NT2/D1 (cell line): ENCODE measurements around the gene ANKMY2.
A peak's percentile ranks its signal among the peaks of the same experiment; 100 is the strongest.
"Not testable (repeated sequence)": the region's sequence is repeated elsewhere in the genome, so short reads cannot be mapped to it uniquely, and the experiment has no call there.

Experiments used
- DNase-seq: peaks from one replicate; pipeline ENCODE4 v3.0.0-alpha.2; 2011; ENCODE audit warnings: low read depth, low spot score
- H3K27me3 ChIP-seq: 2 replicates; pipeline ENCODE4 v1.6.0; 2011; ENCODE audit warnings: mild to moderate bottlenecking; ENCODE audit not compliant: insufficient read length, insufficient read depth
- H3K36me3 ChIP-seq: 2 replicates; pipeline ENCODE4 v1.6.1; 2011; ENCODE audit warnings: mild to moderate bottlenecking, low read length, mixed read lengths; ENCODE audit not compliant: insufficient read depth, insufficient read length
- H3K4me1 ChIP-seq: 2 replicates; pipeline ENCODE4 v1.5.1; 2011; ENCODE audit not compliant: insufficient read depth, insufficient read length
- H3K4me3 ChIP-seq: 2 replicates; pipeline ENCODE4 v1.5.1; 2011; ENCODE audit warnings: low read depth; ENCODE audit not compliant: insufficient read length
- H3K9ac ChIP-seq: 2 replicates; pipeline ENCODE4 v1.6.0; 2011; ENCODE audit warnings: low read depth; ENCODE audit not compliant: insufficient read length
- H3K9me3 ChIP-seq: 2 replicates; pipeline ENCODE4 v1.5.1; 2011; ENCODE audit warnings: mild to moderate bottlenecking, low read length; ENCODE audit not compliant: insufficient read depth
- SUZ12 ChIP-seq: IDR thresholded peaks from 2 replicates; pipeline ENCODE4 v1.6.1; 2011; ENCODE audit not compliant: insufficient read length, insufficient read depth; ENCODE audit errors: extremely low read depth
- YY1 ChIP-seq: IDR thresholded peaks from 2 replicates; pipeline ENCODE4 v1.6.1; 2011; ENCODE audit not compliant: insufficient read length, insufficient read depth
- ZNF274 ChIP-seq: IDR thresholded peaks from 2 replicates; pipeline ENCODE4 v1.6.1; 2011; ENCODE audit warnings: mild to moderate bottlenecking, low read depth, low read length

ANKMY2 gene

DNA sequence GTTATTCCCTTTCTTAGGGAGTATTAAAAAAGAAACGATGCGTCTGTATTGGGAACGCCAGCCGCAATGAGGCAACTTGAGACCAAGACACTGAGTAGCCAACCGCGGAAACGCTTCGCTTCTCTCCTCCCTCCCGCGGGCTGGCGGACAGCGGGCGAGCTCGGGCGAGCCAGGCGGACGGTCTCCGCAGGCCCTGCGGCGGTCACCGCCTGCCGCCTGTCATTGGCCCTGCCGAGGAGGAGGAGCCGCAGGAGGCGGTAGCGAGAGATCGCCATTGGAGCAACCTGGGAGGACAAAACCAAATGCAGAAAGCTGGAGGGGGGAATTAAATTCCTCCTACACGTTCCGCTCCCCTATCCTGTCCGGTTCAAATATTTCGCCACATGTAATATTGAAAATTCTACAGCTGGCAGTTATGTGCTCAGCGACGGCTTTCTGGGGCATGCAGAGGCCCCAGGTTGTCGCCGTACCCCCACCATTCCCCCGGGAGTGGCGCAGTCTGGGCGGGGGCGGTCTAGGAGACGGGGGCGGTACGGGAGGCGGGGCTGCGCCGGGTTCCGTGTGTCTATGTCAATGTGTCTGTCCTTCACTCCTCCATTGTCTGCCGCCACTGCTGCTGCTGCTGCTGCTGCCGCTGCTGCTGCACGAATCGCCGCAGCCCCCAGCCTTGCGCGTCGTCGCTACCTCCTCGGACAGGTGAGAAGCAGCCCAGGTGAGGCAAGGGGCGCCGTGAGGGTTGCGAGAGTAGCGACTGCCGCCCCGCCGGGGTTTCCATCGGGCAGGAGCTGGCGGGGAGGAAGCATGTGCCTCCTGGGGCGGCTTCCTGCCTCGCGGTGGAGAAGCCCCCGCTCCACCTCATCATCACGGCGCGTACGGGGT, at the start of gene ANKMY2, which contains the start of gene BZW2:
Gene ANKMY2 (minus strand): TSS at position 162 of the 879 bp plus-strand sequence. CDS start 181 bp downstream, outside the sequence.
Gene BZW2 (plus strand): TSS at position 589 of the 879 bp plus-strand sequence. CDS start 19,263 bp downstream, outside the sequence.
- Histone ChIP-seq H3K4me1 (no peaks in the 10 kb centered on the region), H3K4me3 (peak within 1 kb of the TSS; percentile 90), H3K9ac (peak within 1 kb of the TSS; percentile 92), H3K9me3 (no peaks in the 10 kb centered on the region), H3K27me3 (peaks cover 11% of the 10 kb centered on the region), H3K36me3 (peaks cover 21% of the 10 kb centered on the region)
- DNase-seq, result peak; percentile 97
- TF ChIP-seq ZNF274 (no peak), YY1 (no peak), SUZ12 (no peak)

DNA sequence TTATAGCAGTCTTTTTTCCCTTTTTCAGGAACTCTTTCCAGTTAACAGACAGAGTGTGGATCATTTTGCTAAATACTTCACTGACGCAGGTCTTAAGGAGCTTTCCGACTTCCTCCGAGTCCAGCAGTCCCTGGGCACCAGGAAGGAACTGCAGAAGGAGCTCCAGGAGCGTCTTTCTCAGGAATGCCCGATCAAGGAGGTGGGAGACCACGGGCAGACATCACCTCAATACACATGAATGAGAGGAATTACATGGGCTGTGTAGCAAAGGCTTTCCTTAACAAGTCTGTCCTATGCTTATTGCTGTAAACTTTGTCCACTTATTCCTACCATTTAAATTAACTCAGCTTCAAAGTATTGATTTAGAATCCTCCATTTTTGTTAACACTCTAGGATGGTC, 49.3 kb upstream of the ANKMY2 start:
- TF ChIP-seq ZNF274, result no peak
- no peak for TF ChIP-seq SUZ12
- no peak for TF ChIP-seq YY1
- DNase-seq, result no peak
- H3K9me3 ChIP-seq, result no peaks in the 10 kb centered on the region
- no peak overlapping the region for H3K4me3 ChIP-seq
- no peaks in the 10 kb centered on the region for H3K27me3 ChIP-seq
- H3K4me1 ChIP-seq, result no peaks in the 10 kb centered on the region
- no peak overlapping the region for H3K9ac ChIP-seq
- peaks cover 68% of the 10 kb centered on the region for H3K36me3 ChIP-seq

DNA sequence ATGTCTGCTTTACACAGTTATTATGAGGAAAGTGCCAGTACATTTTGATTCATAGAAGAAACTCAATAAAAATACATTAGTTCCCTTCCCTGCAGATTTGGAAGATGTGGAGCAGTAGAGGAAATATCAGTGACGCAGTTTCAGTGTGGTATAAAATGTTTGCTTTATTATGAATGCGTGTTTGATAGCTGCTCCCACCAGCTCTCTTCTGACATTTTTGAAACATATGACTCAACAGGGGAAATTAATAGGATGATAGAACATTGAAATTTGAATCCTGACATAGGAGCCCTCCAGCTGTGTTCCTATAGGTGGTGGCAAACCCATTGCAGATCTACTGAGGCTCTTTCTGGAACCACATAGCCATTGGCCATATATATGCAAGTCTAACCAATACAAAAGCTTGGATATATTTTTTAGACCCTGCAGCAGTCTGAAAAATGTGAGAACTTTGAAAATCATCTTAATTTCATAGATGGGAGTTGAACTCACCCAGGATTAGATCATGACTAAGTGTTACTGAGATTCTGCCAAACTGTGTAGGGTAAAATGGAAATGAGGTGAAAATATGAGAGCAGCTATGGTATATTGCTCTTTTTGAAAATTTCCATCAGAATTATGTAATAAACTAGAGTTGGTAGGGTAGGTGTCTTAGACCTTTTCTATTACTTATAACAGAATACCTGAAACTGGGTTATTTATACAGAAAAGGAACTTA, 48.2 kb upstream of the ANKMY2 start:
- TF ChIP-seq YY1, result no peak
- TF ChIP-seq ZNF274, result no peak
- no peak for TF ChIP-seq SUZ12
- DNase-seq, result no peak
- Histone ChIP-seq H3K9me3 (no peaks in the 10 kb centered on the region), H3K4me3 (no peak overlapping the region), H3K27me3 (no peaks in the 10 kb centered on the region), H3K9ac (no peak overlapping the region), H3K36me3 (peaks cover 61% of the 10 kb centered on the region), H3K4me1 (no peaks in the 10 kb centered on the region)

DNA sequence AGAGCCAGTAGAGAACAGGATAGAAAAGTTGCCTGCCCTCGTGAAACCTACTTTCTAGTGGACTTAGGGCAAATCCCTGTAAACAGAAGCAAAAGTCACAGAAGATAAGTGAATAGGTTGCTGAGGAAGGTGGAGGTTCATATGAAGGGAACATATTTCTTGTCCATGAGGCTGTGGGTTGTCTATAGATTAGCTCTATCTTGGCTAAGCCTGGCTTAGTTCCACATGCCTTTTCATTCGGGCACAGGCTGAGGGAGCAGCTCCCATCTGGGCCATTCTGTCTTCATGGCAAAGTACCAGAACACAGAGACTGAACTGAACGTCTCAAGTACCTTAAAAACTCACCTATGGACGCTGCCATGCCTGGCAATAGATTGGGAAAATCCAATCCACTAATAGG, 45.7 kb upstream of the ANKMY2 start:
- no peaks in the 10 kb centered on the region for H3K4me1 ChIP-seq
- peaks cover 53% of the 10 kb centered on the region for H3K36me3 ChIP-seq
- no peaks in the 10 kb centered on the region for H3K9me3 ChIP-seq
- no peak overlapping the region for H3K9ac ChIP-seq
- no peaks in the 10 kb centered on the region for H3K27me3 ChIP-seq
- no peak for DNase-seq
- H3K4me3 ChIP-seq, result no peak overlapping the region
- TF ChIP-seq SUZ12 (no peak), YY1 (no peak), ZNF274 (no peak)

DNA sequence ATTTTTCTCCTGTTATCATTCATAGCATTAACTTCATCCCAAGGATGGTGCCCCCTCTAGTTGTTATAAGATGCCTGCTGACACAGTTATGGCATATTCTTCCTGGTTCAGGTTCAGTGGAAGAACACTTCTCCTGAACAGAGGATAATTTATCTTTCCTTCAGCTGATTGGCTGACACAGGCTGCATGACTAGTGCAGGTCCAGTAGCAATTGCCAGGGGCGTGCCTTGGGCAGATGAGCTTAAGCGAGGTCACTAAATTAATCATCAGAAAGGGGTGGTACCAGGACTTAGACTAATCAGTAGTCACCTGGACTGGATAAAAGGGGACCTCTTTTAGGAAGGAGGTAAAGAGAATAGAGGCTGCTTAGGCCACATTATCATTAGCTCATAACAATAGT, 42.7 kb upstream of the ANKMY2 start:
- Histone ChIP-seq H3K4me3 (no peak overlapping the region), H3K9ac (no peak overlapping the region), H3K36me3 (peaks cover 48% of the 10 kb centered on the region), H3K9me3 (no peaks in the 10 kb centered on the region), H3K4me1 (no peaks in the 10 kb centered on the region), H3K27me3 (no peaks in the 10 kb centered on the region)
- TF ChIP-seq ZNF274 (no peak), SUZ12 (no peak), YY1 (no peak)
- DNase-seq, result no peak

DNA sequence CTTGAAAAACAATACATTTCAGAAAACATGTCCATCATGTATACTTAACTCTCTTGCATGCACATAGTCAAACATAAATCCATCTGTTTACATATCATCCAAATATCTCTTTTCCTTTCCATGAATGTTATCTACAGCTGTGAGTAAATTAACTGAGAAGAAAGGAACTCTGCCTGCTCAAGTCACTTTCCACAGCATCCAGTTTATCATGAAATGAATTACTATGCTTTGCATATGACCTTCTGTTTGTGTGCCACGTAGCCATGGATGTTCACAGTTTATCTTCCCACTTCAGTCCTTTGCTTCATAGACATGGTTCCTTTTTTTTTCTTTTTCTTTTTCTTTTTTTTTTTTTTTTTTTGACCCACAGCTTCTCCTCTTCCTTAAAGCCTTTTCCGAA, 40.0 kb upstream of the ANKMY2 start:
- Histone ChIP-seq H3K4me1 (no peaks in the 10 kb centered on the region), H3K27me3 (no peaks in the 10 kb centered on the region), H3K36me3 (peaks cover 55% of the 10 kb centered on the region), H3K4me3 (no peak overlapping the region), H3K9me3 (no peaks in the 10 kb centered on the region), H3K9ac (no peak overlapping the region)
- DNase-seq, result no peak
- TF ChIP-seq SUZ12 (no peak), ZNF274 (no peak), YY1 (no peak)

DNA sequence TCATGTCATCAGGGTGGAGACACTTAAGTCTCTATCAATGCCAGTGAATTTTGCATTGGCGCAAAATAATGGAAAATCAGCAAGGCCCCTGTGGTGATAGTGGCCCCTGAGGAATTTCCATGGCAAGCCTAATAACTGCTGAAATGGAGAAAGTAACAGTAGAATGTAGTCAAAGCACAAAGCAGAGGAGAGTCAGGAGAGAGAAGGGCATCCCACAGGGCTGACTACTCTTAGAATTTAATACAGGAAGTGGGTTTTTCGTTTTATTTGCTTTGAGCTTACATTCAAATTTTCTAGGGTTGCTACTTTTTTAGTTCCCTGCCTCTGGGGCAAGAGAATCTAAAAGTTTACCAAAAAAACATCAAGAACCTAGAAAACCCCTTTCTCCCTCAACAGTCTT, 39.4 kb upstream of the ANKMY2 start:
- no peak overlapping the region for H3K4me3 ChIP-seq
- H3K9ac ChIP-seq, result no peak overlapping the region
- no peak for DNase-seq
- H3K9me3 ChIP-seq, result no peaks in the 10 kb centered on the region
- no peak for TF ChIP-seq SUZ12
- no peak for TF ChIP-seq YY1
- TF ChIP-seq ZNF274, result no peak
- peaks cover 57% of the 10 kb centered on the region for H3K36me3 ChIP-seq
- no peaks in the 10 kb centered on the region for H3K27me3 ChIP-seq
- H3K4me1 ChIP-seq, result no peaks in the 10 kb centered on the region

DNA sequence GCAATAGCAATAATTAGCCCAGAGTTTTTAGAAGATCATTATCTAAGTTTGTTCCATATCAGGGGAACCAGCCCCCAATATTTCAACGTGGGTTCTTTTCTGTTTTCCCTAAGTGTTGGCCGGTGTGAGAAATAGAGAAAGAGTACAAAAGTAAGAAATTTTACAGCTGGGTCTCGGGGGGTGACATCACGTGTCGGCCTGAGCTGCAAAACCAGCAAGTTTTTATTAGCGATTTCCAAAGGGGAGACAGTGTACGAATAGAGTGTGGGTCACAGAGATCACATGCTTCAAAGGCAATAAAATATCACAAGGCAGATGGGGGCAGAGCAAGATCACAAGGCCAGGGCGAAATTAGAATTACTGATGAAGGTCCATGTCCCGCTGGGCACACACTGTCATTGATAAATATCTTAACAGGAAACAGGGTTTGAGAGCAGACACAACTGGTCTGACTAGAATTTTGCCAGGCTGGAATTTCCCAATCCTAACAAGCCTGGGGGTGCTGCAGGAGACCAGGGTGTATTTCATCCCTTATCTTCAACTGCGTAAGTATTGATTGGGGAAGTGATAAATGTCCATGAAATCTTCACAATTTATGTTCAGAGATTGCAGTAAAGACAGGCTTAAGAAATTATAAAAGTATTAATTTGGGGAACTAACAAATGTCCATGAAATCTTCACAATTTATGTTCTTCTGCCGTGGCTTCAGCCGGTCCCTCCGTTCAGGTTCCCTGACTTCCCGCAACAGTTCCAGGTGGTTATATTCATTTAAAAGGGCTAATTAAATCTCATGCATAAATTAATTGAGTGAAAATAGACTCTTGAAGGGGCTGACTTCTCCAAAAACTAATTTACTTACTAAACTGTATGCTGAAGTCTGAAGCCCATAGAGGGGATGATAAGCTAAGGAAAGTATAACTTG, 33.4 kb upstream of the ANKMY2 start:
- not testable (repeated sequence) for H3K27me3 ChIP-seq, H3K4me3 ChIP-seq
- H3K36me3 ChIP-seq, result peaks cover 79% of the 10 kb centered on the region

More for the DNA sequence above, 33.4 kb upstream of the ANKMY2 start:
- H3K9ac ChIP-seq, H3K9me3 ChIP-seq, H3K4me1 ChIP-seq, DNase-seq: not testable (repeated sequence)
